Measurements from ENCODE around the gene CISD3. TPM values are rescaled to one million over a fixed set of nuclear protein-coding genes. Genes with fewer than 3 reads are reported as not detected.
"Not testable (repeated sequence)": the region's sequence is repeated elsewhere in the genome, so short reads cannot be mapped to it uniquely, and the experiment has no call there.

Gene CISD3
- total RNA-seq, 1 experiment from 2014 or later = 3.4 TPM

GRCh38 chr17:38707678-38708351 is 22.3 kb upstream of the CISD3 start:
- DNase-seq (ENCODE audit: low read depth) = no peak

DNA sequence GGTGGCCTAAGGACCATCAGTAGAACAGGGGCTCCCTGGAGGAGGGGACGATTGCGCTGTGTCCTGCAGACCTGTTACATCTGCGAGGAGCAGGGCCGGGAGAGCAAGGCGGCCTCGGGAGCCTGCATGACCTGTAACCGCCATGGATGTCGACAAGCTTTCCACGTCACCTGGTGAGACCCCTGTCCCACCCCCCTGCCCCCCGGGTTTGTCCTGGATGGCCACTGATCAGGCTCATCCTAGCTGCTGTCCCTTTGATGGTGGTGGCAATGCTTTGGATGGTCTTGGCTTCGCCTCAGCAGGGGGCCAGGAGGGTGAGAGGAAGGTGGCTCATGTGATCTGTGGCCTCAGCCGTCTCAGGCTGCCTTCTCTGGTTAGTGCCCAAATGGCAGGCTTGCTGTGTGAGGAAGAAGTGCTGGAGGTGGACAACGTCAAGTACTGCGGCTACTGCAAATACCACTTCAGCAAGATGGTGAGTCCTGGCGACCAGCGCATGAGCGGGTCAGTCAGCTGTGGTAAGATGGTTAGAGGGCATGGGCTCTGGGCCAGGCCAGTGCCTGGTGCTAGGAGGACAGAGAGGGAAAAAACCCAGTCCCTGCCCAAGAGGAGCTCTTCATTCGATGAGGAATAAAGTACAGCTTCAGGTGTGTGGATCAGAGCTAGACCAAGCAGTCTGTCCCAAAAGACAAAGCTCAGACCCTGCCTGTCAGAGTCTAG is 20.9 kb upstream of the CISD3 start:
- no peak for DNase-seq (ENCODE audit: low read depth)

GRCh38 chr17:38709864-38710603 is 20.1 kb upstream of the CISD3 start:
- DNase-seq (ENCODE audit: low read depth) = no peak

GRCh38 chr17:38710604-38710962 is 19.6 kb upstream of the CISD3 start:
- DNase-seq (ENCODE audit: low read depth) = no peak

DNA sequence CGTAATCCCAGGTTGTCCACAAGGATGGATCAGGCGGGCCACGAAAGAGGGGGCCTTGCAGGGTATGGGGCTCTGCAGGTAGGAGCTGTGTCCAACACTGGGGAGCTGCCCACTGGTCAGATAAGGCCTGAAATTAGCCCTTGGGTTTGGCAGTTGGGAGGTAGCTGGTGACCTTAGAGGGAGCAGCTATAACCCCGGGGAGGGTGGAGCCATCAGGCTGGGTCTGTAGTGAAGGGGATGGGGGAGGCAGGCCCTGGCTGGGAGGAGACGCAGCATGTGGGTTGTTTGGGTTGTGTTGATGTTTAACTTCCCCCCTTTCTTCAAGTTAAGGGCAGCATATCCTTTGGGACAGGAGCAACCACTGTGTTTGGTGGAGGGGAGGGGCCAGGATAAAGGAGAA is 19.2 kb upstream of the CISD3 start:
- DNase-seq (ENCODE audit: low read depth) = no peak

- no peak for DNase-seq (ENCODE audit: low read depth)
These were observed 18.2 kb upstream of the CISD3 start for GRCh38 chr17:38711792-38712571.

- no peak for DNase-seq (ENCODE audit: low read depth)
These were observed 17.5 kb upstream of the CISD3 start for GRCh38 chr17:38712593-38712992.

GRCh38 chr17:38713456-38714075 is 16.6 kb upstream of the CISD3 start:
- no peak for DNase-seq (ENCODE audit: low read depth)

- DNase-seq (ENCODE audit: low read depth) = no peak
These were observed 14.8 kb upstream of the CISD3 start for GRCh38 chr17:38715216-38715943.

DNA sequence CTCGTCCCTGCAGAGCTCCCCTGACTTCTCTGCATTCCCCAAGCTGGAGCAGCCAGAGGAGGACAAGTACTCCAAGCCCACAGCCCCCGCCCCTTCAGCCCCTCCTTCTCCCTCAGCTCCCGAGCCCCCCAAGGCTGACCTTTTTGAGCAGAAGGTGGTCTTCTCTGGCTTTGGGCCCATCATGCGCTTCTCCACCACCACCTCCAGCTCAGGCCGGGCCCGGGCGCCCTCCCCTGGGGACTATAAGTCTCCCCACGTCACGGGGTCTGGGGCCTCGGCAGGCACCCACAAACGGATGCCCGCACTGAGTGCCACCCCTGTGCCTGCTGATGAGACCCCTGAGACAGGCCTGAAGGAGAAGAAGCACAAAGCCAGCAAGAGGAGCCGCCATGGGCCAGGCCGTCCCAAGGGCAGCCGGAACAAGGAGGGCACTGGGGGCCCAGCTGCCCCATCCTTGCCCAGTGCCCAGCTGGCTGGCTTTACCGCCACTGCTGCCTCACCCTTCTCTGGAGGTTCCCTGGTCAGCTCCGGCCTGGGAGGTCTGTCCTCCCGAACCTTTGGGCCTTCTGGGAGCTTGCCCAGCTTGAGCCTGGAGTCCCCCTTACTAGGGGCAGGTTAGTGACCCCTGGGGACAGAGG is 13.7 kb upstream of the CISD3 start:
- no peak for DNase-seq (ENCODE audit: low read depth)

DNA sequence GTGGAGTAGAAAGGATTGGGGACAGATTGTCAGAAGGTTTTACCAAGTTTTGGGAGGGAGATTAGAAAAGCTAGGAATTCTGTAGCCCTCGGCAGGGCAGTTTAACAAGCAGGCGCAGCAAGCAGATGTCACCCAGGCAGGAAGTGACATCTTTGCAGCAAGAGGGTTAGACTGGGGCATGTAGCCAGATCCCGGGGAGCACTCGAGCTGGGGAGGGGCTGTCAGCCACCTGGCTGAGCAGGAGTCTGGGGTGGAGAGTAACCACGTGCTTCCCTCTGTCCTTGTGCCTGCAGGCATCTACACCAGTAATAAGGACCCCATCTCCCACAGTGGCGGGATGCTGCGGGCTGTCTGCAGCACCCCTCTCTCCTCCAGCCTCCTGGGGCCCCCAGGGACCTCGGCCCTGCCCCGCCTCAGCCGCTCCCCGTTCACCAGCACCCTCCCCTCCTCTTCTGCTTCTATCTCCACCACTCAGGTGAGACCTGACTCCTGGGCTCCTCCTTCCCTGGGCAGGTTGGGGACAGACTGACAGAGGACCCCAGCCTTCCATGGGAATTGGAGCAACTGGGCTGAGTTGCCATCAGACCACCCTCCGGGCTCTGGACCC is 12.9 kb upstream of the CISD3 start:
- no peak for DNase-seq (ENCODE audit: low read depth)

- DNase-seq (ENCODE audit: low read depth) = no peak
These were observed 10.7 kb upstream of the CISD3 start for GRCh38 chr17:38719289-38719942.

- DNase-seq (ENCODE audit: low read depth) = no peak
These were observed 10.0 kb upstream of the CISD3 start for GRCh38 chr17:38719943-38720641.

GRCh38 chr17:38720941-38721340 is 9.2 kb upstream of the CISD3 start:
- no peak for DNase-seq (ENCODE audit: low read depth)

- no peak for DNase-seq (ENCODE audit: low read depth)
These were observed 8.3 kb upstream of the CISD3 start for GRCh38 chr17:38721802-38722201.

DNA sequence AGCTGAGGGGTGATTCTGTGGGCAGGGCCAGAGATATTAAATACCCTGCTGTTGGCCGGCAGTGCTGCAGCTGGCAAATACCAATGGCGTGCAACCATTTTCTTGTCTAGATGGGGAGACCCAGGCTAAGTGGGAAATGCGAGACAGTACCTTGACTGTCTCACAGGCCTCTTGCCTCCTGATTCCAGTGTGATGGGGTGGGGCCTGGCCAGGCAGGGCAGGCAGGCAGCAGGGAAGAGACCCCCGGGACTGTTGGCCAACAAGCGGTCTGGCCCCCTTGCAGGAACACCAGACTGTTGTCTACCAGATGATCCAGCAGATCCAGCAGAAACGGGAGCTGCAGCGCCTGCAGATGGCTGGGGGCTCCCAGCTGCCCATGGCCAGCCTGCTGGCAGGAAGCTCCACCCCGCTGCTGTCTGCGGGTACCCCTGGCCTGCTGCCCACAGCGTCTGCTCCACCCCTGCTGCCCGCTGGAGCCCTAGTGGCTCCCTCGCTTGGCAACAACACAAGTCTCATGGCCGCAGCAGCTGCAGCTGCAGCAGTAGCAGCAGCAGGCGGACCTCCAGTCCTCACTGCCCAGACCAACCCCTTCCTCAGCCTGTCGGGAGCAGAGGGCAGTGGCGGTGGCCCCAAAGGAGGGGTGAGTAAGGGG is 5.7 kb upstream of the CISD3 start:
- DNase-seq (ENCODE audit: low read depth) = peak; percentile 52

- DNase-seq (ENCODE audit: low read depth) = no peak
These were observed 5.1 kb upstream of the CISD3 start for GRCh38 chr17:38725066-38725465.

GRCh38 chr17:38726145-38726544 is 4.0 kb upstream of the CISD3 start:
- DNase-seq (ENCODE audit: low read depth) = not testable (repeated sequence)

Data from Daoy (cell line).